Iris pigment epithelial cell (primary cell): ENCODE measurements around the gene QSOX2.
"Not testable (repeated sequence)": the region's sequence is repeated elsewhere in the genome, so short reads cannot be mapped to it uniquely, and the experiment has no call there.

ENCODE experiments used
- DNase-seq: peaks from one replicate; pipeline ENCODE4 v3.0.0-alpha.2; 2011; ENCODE audit warnings: low read depth

The QSOX2 gene

GRCh38 chr9:136282272-136282861 lies 36.8 kb upstream of the QSOX2 start:
- DNase-seq = no peak

GRCh38 chr9:136281421-136282271 lies 36.0 kb upstream of the QSOX2 start:
- DNase-seq = no peak

- DNase-seq = no peak
Measured at GRCh38 chr9:136280535-136281315, 35.1 kb upstream of the QSOX2 start.

- DNase-seq = no peak
Measured at GRCh38 chr9:136279471-136279870, 33.9 kb upstream of the QSOX2 start.

- DNase-seq = no peak
Measured at GRCh38 chr9:136278894-136279293, 33.3 kb upstream of the QSOX2 start.

- DNase-seq = no peak
Measured at GRCh38 chr9:136278221-136278620, 32.6 kb upstream of the QSOX2 start.

GRCh38 chr9:136277746-136278145 lies 32.1 kb upstream of the QSOX2 start:
- DNase-seq = no peak

- DNase-seq = no peak
Measured at GRCh38 chr9:136276716-136277115, 31.1 kb upstream of the QSOX2 start.

- DNase-seq = no peak
Measured at GRCh38 chr9:136275655-136276429, 30.2 kb upstream of the QSOX2 start.

GRCh38 chr9:136274786-136275654 lies 29.4 kb upstream of the QSOX2 start:
- DNase-seq = no peak

GRCh38 chr9:136273921-136274785 lies 28.5 kb upstream of the QSOX2 start:
- no peak for DNase-seq

- no peak for DNase-seq
Measured at GRCh38 chr9:136273244-136273865, 27.7 kb upstream of the QSOX2 start.

GRCh38 chr9:136270173-136270705 lies 24.6 kb upstream of the QSOX2 start:
- DNase-seq = no peak

- no peak for DNase-seq
Measured at GRCh38 chr9:136268735-136269134, 23.1 kb upstream of the QSOX2 start.

GRCh38 chr9:136268318-136268717 lies 22.7 kb upstream of the QSOX2 start:
- DNase-seq = peak; percentile 10

- peak; percentile 79 for DNase-seq
Measured at GRCh38 chr9:136267261-136268111, 21.9 kb upstream of the QSOX2 start.

GRCh38 chr9:136266641-136267040 lies 21.0 kb upstream of the QSOX2 start:
- DNase-seq = not testable (repeated sequence)
